Progenitor cell of endocrine pancreas (in vitro differentiated cells): ENCODE measurements around the gene DLGAP3. TPM values are rescaled to one million over a fixed set of nuclear protein-coding genes. Genes with fewer than 3 reads are reported as not detected.

Source experiments
- DNase-seq: peaks from one replicate; pipeline ENCODE4 v3.0.0; 2021; ENCODE audit warnings: low spot score; ENCODE audit not compliant: unreplicated experiment
- H3K27ac Mint-ChIP-seq: 2 replicates; pipeline ENCODE4 v1.8.0; 2021; ENCODE audit warnings: mild to moderate bottlenecking, moderate library complexity, mixed read lengths
- H3K27me3 Mint-ChIP-seq: 2 replicates; pipeline ENCODE4 v1.8.0; 2021; ENCODE audit warnings: mixed read lengths
- H3K36me3 Mint-ChIP-seq: 2 replicates; pipeline ENCODE4 v1.8.0; 2022; ENCODE audit warnings: mixed read lengths; ENCODE audit not compliant: insufficient read depth
- H3K4me1 Mint-ChIP-seq: 2 replicates; pipeline ENCODE4 v1.8.0; 2021; ENCODE audit warnings: low read depth, mixed read lengths
- H3K4me3 Mint-ChIP-seq: 2 replicates; pipeline ENCODE4 v1.8.0; 2021; ENCODE audit warnings: low read depth, mild to moderate bottlenecking, moderate library complexity, mixed read lengths
- H3K9me3 Mint-ChIP-seq: 2 replicates; pipeline ENCODE4 v1.8.0; 2021; ENCODE audit warnings: low read depth, mixed read lengths
- CTCF ChIP-seq: fragments of 200-600 bp; sonication (generic); IDR thresholded peaks from one replicate; pipeline ENCODE4 v1.5.0; 2021; ENCODE audit warnings: antibody characterized with exemption, mild to moderate bottlenecking; ENCODE audit not compliant: unreplicated experiment
- total RNA-seq: library from RNA; stranded (reverse); gene quantifications from 2 replicates; pipeline ENCODE4 v1.2.1, GENCODE V29; 2021

DLGAP3 gene
- total RNA-seq, 1 donor from 2014 or later: 1.3 TPM

- H3K4me3 Mint-ChIP-seq: no peak overlapping the region
- no peak overlapping the region for H3K27ac Mint-ChIP-seq
- no peaks in the 10 kb centered on the region for H3K9me3 Mint-ChIP-seq
- H3K27me3 Mint-ChIP-seq: peaks cover 55% of the 10 kb centered on the region
- H3K36me3 Mint-ChIP-seq: no peaks in the 10 kb centered on the region
- H3K4me1 Mint-ChIP-seq: no peaks in the 10 kb centered on the region
- DNase-seq: no peak
- TF ChIP-seq CTCF: no peak
These were observed 61.0 kb downstream of the DLGAP3 start for GRCh38 chr1:34868230-34869049.

GRCh38 chr1:34867415-34867814 lies 62.0 kb downstream of the DLGAP3 start:
- Mint-ChIP-seq H3K4me3 (no peak overlapping the region), H3K4me1 (no peaks in the 10 kb centered on the region), H3K36me3 (no peaks in the 10 kb centered on the region), H3K9me3 (no peaks in the 10 kb centered on the region), H3K27ac (no peak overlapping the region), H3K27me3 (peaks cover 57% of the 10 kb centered on the region)
- TF ChIP-seq CTCF: no peak
- DNase-seq: no peak

- Mint-ChIP-seq H3K36me3 (no peaks in the 10 kb centered on the region), H3K9me3 (no peaks in the 10 kb centered on the region), H3K27ac (no peak overlapping the region), H3K4me3 (no peak overlapping the region), H3K4me1 (no peaks in the 10 kb centered on the region), H3K27me3 (peaks cover 54% of the 10 kb centered on the region)
- no peak for TF ChIP-seq CTCF
- no peak for DNase-seq
These were observed 62.7 kb downstream of the DLGAP3 start for GRCh38 chr1:34866762-34867109.

DNA sequence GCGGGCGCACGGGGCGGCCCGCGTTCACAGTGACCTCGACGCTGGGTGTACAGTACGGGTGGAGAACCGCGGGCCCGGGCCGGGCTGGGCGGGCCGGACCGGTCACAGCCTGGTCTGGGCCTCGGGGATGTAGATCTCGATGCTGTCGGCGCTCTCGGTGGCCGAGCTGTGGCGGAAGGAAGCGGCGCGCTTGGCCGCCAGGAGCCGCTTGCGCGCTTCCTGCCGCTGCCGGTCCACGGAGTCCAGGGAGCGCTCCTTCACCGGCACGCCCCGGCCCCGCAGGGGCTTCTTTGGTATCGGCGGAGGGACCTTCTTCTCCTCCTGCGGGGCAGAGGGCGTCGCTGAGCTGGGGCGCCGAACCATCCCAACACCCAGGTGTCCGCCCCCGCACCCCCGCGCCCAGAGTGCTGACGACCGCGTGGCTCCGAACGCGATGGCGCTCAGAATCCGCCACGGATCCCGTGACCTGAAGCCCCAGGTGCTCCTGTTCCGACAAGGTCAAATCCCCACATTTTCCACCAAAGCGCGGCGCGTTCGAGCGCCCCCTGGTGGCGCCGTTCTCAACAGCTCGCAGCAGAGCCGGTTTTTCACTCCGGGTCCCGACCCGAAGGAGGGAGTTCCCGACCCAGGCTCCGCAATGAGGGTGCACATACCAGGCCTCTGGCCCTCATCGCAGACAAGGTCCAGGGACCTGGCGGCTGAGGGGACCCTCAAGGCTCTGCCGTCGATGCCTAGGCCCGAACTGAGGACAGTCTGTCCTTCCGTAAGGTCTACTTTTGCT lies 63.3 kb downstream of the DLGAP3 start:
- Mint-ChIP-seq H3K4me3 (peak overlapping the region; percentile 77), H3K27ac (peak overlapping the region; percentile 77), H3K4me1 (no peaks in the 10 kb centered on the region)

More for the DNA sequence above, 63.3 kb downstream of the DLGAP3 start:
- peaks cover 54% of the 10 kb centered on the region for H3K27me3 Mint-ChIP-seq
- no peaks in the 10 kb centered on the region for H3K9me3 Mint-ChIP-seq
- H3K36me3 Mint-ChIP-seq: no peaks in the 10 kb centered on the region
- DNase-seq: peak; percentile 92
- peak; percentile 98 for TF ChIP-seq CTCF
